ENCODE results near the gene UBALD1. TPM values are rescaled to one million over a fixed set of nuclear protein-coding genes. Genes with fewer than 3 reads are reported as not detected.
A peak's percentile ranks its signal among the peaks of the same experiment; 100 is the strongest.
"Not testable (repeated sequence)": the region's sequence is repeated elsewhere in the genome, so short reads cannot be mapped to it uniquely, and the experiment has no call there.

UBALD1 gene
- total RNA-seq, 4 donors from 2014 or later, result 5.9 to 17.0 (median 9.6) TPM

GRCh38 chr16:4650443-4651074 lies 35.9 kb upstream of the UBALD1 start:
- intact Hi-C loops (cut with DNase I); H3K9me3 ChIP-seq; H3K27ac ChIP-seq; DNase-seq; H3K27me3 ChIP-seq; H3K4me3 ChIP-seq; H3K4me1 ChIP-seq: not testable (repeated sequence)
- peaks cover 9 to 87% (median 24%) of the 10 kb centered on the region in 3 donors for H3K36me3 ChIP-seq
- 82 to 85% methylated on average over 11 to 13 of the region's 15 CpGs for WGBS, 2 donors
- TF ChIP-seq CTCF (IDR thresholded peaks at IDR 0.05), result peak; percentile 33 to 80 (median 64)

GRCh38 chr16:4649744-4650442 lies 35.2 kb upstream of the UBALD1 start:
- TF ChIP-seq CTCF (IDR thresholded peaks at IDR 0.05) (no peak), POLR2A (IDR thresholded peaks at IDR 0.05) (no peak)
- no peaks in the 10 kb centered on the region for H3K9me3 ChIP-seq
- H3K4me3 ChIP-seq, result no peak overlapping the region
- 85 to 87% methylated on average over 10 to 21 of the region's 25 CpGs for WGBS, 2 donors
- H3K27ac ChIP-seq, result no peak overlapping the region
- intact Hi-C loops (cut with DNase I), result no loop called here
- H3K36me3 ChIP-seq, result peaks cover 4 to 87% (median 17%) of the 10 kb centered on the region in 3 donors
- DNase-seq, result no peak
- no peaks in the 10 kb centered on the region for H3K27me3 ChIP-seq
- H3K4me1 ChIP-seq, result peaks cover 0 to 9% (median 0%) of the 10 kb centered on the region in 3 donors

GRCh38 chr16:4648917-4649316 lies 34.2 kb upstream of the UBALD1 start:
- Histone ChIP-seq H3K27ac (no peak overlapping the region), H3K36me3 (peaks cover 4 to 82% (median 17%) of the 10 kb centered on the region in 3 donors), H3K4me1 (peaks cover 0 to 9% (median 0%) of the 10 kb centered on the region in 3 donors), H3K4me3 (no peak overlapping the region), H3K27me3 (no peaks in the 10 kb centered on the region), H3K9me3 (no peaks in the 10 kb centered on the region)
- no peak for DNase-seq
- WGBS, 2 donors, result 95 to 100% methylated on average over 4 to 6 of the region's 13 CpGs
- TF ChIP-seq CTCF (IDR thresholded peaks at IDR 0.05) (no peak), POLR2A (IDR thresholded peaks at IDR 0.05) (no peak)
- intact Hi-C loops (cut with DNase I), result no loop called here

- peaks cover 0 to 9% (median 0%) of the 10 kb centered on the region in 3 donors for H3K4me1 ChIP-seq
- H3K27ac ChIP-seq, result no peak overlapping the region
- no peaks in the 10 kb centered on the region for H3K27me3 ChIP-seq
- no peak overlapping the region for H3K4me3 ChIP-seq
- H3K9me3 ChIP-seq, result no peaks in the 10 kb centered on the region
- WGBS, 2 donors, result 93 to 96% methylated on average over 4 to 6 of the region's 8 CpGs
- peaks cover 3 to 73% (median 16%) of the 10 kb centered on the region in 3 donors for H3K36me3 ChIP-seq
- DNase-seq, result no peak
- intact Hi-C loops (cut with DNase I), result no loop called here
- TF ChIP-seq POLR2A (IDR thresholded peaks at IDR 0.05), result no peak
- no peak for TF ChIP-seq CTCF (IDR thresholded peaks at IDR 0.05)
Measured at GRCh38 chr16:4647644-4647980, 32.9 kb upstream of the UBALD1 start.

Data from esophagus squamous epithelium (tissue), 5 donors.